ENCODE results near the gene SFTPA2.
"Not testable (repeated sequence)": the region's sequence is repeated elsewhere in the genome, so short reads cannot be mapped to it uniquely, and the experiment has no call there.

SFTPA2 gene

GRCh38 chr10:79560160-79560709 lies at the start of gene SFTPA2:
Gene SFTPA2 (minus strand): TSS chr10:79560407. CDS start chr10:79559483, 924 bp downstream.
- FAIRE-seq = no peak

DNA sequence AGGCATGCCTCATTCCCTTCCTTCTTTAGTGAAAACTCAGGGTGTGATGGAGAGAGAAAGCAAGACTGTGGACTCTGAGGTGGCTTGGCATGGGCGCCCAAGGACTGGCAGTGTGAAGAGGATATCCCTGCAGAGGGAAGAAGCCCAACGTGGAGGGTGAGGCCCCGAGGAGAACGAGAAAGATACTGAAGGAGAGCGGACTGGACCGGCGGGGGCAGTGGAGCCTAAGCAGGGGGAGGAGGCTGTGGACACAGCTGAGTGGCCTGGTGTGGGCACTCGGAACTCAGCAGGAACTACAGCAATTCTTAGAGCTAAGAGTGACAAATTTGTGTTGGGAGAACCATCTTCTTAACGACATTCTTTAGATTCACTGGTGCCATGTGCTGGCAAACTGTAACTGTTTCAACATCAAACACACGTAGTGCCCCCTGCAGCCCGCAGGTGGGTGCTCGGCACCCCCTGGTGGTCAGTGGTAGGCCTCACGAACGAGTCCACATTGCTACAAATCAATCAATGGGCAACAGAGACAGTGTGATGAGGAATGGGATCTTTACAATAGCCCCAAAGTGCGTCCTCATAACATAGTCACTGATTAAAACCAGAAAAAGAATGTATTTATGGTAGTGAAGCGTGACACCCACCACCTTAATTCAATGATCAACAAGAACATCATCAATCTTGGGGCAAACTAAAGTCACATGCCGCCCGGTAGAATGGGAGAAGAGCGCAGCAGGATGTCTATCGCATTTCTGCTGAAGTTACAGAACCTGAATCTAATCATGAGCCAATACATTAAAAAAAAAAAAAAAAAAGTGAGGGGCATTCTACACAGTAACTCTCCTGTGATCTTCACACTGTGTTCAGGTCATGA lies 48.5 kb upstream of the SFTPA2 start:
- no peak for FAIRE-seq

GRCh38 chr10:79605308-79605707 lies 45.1 kb upstream of the SFTPA2 start:
- no peak for FAIRE-seq

GRCh38 chr10:79604294-79604693 lies 44.1 kb upstream of the SFTPA2 start:
- no peak for FAIRE-seq

DNA sequence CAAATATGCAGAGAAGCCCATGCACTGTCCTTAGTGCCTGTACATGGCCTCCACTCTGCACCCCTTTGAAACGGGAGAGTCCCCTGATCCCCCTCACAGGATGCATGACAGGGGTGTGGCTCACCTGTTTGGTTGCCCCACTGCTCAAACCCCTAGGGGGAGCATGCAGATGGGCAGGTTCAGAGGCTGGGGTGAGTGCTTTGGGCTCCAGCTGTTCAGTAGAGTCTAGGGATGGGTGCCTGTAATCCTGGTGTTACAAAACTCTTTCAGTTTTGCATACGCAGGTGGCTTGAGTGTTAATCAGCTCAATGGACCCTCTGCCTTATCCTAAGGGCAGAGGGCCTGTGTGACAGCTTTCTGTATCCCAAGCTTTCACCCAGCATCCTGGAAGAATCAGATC lies 42.7 kb upstream of the SFTPA2 start:
- no peak for FAIRE-seq

DNA sequence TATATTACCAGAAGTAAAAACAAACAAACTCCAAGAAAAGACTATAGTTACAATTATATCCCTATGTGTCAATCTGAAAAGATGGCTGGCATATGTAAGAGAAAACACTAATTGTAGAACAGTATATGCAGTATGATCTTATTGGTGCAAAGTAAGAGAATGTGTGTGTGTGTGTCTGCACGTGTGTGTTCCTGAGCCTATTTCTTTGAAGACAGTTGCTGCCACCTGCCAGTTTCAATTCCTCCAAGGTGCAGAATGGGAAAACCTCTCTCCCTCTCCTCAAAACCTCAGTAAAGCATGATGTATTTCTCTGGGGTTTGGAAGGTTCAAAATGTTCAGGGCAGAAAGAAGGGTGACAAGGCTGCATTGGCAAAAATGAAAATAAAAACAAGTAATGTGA lies 41.7 kb upstream of the SFTPA2 start:
- no peak for FAIRE-seq

DNA sequence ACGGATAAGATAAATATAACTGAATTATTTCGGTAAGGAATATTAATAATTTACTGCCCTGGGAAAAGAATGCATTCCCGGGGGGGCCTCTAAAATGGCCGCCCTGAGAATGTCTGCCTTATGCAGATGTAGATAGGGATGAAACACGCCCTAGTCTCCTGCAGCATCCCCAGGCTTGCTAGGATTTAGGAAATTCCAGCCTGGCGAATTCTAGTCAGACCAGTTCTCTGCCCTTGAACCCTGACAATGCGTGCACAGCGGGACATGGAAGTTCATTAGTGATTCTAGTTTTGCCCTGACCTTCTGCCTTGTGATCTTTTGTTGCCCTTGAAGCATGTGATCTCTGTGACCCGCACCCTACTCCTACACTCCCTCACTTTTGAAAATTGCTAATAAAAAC lies 39.4 kb upstream of the SFTPA2 start:
- FAIRE-seq = not testable (repeated sequence)

DNA sequence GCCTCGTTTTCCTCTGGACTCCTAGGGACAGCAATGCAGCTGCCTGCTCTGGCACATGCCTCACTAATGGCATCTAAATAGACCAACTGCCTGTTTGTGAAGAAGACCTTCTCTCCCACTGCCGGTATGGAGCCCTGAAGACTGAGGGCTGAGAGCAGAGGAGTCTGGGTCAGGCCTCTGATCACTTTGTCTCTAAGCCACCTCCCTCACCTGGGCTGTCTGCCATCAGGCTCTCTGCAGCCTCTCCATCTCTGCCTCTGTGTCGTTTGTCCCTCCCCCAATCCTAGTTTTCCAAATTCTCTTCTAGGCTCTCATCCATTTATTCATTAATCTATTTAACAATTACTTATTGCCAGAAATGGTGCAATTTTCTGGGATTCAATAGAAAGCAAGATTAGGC lies 35.3 kb upstream of the SFTPA2 start:
- no peak for FAIRE-seq

- not testable (repeated sequence) for FAIRE-seq
Observed at GRCh38 chr10:79594565-79594964, 34.4 kb upstream of the SFTPA2 start.

- no peak for FAIRE-seq
Observed at GRCh38 chr10:79593377-79593776, 33.2 kb upstream of the SFTPA2 start.

GRCh38 chr10:79588800-79589199 lies 28.6 kb upstream of the SFTPA2 start:
- no peak for FAIRE-seq

- no peak for FAIRE-seq
Observed at GRCh38 chr10:79586933-79587332, 26.7 kb upstream of the SFTPA2 start.

GRCh38 chr10:79585870-79586527 lies 25.8 kb upstream of the SFTPA2 start:
- no peak for FAIRE-seq

DNA sequence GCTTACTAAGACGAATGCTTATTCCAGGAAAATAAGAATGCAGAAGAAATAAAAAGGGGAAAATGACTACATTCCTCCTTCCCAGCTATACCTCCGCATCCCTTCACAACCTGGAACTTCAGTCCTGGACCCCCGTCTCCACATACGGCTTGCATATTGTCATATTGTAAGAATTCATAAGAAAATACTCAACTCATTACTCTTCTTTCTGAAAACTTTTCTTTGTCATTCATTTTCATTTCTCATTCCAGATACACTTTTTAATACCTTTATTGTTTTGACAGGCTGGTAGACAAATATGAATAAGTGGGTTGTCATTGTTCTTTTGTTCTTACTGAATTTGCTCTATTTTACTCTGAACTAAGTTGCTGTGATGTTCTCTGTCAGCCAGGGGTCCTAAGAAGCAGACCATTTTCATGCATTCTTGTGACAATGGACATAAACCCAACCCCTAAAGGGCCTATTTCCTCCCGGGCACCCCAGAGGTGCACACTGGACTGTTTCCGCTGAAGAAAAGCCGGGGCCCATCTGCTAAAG lies 23.3 kb upstream of the SFTPA2 start:
- FAIRE-seq = no peak

DNA sequence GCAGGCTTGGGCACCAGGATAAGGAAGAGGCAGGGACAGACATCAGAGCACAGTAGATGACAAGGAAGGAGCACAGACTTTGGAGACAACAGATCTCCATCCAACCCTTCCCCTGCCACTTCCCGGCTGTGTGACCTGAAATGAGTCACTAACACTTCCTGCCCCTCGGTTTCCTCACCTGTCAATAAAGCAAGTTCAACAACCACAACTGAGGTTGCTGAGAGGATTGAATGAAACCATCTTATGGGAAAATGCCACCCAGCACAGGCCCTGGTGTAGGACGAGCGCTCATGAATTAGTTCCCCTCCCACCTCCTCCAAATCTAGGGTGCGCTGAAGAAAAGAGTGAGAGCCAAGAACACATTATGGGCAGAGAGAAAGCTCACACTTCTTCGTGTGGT lies 22.7 kb upstream of the SFTPA2 start:
- not testable (repeated sequence) for FAIRE-seq

DNA sequence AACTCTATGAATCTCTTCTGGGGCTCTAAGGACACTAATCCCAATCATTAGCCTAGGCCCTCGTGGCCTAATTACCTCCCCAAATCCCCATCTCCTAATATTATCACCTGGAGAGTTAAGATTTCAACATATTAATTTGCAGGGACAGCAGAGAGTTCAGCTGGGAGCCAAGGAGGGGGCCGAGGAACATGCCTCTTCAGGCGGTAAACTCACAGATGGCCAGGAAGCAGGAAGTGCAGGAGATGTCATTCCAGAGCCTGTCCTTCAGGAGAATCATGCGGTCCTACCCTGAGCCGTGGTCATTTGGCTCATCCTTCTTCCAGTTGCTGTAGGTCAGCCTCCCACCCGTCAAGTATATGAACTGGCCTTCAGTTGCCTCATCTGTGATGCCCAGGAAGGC lies 21.9 kb upstream of the SFTPA2 start:
- no peak for FAIRE-seq

- FAIRE-seq = no peak
Observed at GRCh38 chr10:79581044-79581443, 20.8 kb upstream of the SFTPA2 start.

GRCh38 chr10:79579361-79579760 lies 19.2 kb upstream of the SFTPA2 start:
- no peak for FAIRE-seq

- FAIRE-seq = not testable (repeated sequence)
Observed at GRCh38 chr10:79570624-79571023, 10.4 kb upstream of the SFTPA2 start.

GRCh38 chr10:79563426-79563825 lies 3.2 kb upstream of the SFTPA2 start:
- FAIRE-seq = no peak

- no peak for FAIRE-seq
Observed at GRCh38 chr10:79562135-79562756, 2.0 kb upstream of the SFTPA2 start.

GRCh38 chr10:79561257-79561656 lies 1.1 kb upstream of the SFTPA2 start:
- no peak for FAIRE-seq

- no peak for FAIRE-seq
Observed at GRCh38 chr10:79559726-79560125, 481 bp downstream of the SFTPA2 start.

Data from G401.6 (cell line).